Iris pigment epithelial cell (primary cell): Measurements from ENCODE around the gene TSPAN18.

ENCODE experiments used
- DNase-seq: peaks from one replicate; pipeline ENCODE4 v3.0.0-alpha.2; 2011; ENCODE audit warnings: low read depth

TSPAN18 gene

DNA sequence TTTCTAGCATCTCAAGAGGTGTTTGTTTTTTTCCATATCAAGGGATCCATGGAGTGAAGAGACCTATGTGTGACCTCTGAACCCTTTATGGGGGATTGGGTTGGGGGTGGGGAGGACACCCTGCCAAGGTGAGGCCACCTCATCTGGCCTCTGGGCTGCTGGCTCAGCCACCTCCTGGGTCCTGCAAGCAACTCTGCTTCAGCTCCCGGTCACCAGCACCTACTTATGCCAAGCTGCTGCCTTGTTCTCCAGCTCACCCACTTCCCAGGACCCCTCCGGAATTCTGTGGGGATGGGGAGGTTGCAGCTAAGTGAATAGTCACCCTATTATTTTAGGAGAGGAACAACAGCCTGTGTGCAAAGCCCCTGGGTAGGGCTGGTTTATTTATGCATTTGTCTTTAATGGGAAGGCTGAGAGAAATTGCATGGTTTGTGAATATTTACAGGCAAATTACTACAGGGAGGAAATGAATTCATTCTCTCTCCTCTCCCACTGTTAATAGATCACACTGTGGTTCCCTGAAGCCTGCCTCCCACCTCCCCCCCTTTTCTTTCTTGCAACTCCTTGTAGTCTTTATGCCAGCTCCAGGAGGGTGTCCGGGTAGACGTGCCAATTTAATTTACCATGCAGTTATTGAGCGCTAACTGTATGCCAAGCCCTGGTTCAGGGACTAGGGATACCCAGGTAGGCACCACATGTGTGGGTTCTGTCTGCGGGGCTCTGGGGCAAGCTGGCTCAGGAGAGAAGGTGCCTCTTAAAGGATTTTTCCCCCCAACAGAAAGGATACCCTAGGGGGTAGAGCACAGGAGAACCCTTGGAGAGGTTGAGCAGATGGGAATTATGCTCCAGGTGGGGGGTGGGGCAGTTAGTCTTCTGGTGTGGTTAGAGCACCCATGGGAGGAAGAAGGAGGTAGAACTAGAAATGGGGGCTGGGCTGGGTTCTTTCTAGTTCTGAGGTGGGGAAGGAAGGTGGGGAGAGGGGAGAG is 50.7 kb downstream of the TSPAN18 start:
- no peak for DNase-seq

DNA sequence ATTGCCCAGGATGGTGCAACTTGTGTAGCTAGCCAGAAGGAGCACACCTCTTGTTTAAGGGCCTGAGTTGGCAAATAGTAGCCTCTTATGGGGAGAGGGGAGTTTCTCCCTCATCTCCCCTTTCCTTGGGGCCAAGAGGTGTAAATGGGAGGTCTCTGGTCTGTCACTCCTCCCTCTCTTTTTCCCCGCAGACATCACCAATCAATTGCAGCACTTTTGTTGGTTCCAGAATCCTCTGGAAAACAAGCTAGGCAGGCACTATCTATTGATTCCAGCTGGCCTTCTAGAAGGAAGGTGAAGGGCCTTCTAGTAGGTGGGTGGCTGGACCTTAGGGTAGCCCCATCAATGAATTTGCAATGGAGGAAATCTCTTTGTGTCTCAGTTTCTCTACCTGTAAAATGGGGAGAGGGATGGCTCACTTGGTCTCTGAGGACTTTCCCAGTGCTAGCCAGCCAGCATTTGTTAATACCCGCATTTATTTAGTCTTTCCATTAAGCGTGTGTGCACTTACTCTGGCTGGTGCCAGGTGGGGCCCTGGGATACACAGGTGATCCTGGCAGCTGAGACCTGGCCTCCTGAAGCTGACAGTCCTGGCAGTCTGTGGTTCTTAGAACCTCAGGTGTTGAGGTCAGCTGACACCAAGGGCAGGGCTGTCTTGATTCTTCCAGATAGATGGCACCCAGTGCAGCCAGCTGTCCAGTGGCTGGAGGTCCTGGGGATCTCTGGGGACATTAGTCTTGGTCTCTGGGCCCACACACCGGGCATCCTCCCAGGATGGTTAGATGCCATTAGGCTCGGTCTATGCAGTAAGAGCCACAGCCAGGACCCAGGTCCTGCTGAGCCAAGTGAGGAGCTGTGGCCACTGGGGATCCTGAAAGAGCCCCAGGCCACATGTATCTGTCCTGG is 51.7 kb downstream of the TSPAN18 start:
- DNase-seq = no peak

DNA sequence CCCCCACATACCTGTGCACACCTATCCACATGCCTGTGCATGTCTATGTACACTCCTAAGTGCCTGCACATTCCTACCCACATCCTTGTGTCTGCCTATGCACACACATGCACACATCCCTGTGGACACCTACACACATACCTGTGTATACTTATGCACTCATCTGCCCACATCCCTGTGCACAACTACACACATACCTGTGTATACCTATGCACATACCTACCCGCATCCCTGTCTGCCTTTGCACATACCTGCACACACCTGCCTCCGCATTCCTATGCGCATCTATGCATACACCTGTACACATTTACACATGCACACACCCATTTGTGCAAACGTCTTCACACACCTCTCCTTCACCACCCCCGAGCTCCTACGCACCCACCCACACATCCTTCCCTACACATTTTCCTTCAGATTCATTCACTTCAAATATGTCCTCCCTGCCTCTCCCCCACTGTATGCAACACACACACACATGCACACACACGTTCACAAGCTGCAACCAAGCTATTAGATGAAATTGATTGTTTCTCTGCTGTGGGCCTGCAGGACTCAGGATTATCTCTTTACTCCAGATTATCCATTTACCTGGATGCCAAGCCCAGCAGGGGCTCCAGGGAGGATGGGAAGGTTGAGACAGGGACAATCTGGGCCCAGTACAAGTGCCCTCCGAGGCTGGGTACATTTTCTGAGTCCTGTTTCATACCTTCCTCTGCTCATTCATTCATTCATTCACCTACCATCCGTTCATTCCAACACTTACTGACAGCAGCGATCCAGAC is 53.2 kb downstream of the TSPAN18 start:
- no peak for DNase-seq

DNA sequence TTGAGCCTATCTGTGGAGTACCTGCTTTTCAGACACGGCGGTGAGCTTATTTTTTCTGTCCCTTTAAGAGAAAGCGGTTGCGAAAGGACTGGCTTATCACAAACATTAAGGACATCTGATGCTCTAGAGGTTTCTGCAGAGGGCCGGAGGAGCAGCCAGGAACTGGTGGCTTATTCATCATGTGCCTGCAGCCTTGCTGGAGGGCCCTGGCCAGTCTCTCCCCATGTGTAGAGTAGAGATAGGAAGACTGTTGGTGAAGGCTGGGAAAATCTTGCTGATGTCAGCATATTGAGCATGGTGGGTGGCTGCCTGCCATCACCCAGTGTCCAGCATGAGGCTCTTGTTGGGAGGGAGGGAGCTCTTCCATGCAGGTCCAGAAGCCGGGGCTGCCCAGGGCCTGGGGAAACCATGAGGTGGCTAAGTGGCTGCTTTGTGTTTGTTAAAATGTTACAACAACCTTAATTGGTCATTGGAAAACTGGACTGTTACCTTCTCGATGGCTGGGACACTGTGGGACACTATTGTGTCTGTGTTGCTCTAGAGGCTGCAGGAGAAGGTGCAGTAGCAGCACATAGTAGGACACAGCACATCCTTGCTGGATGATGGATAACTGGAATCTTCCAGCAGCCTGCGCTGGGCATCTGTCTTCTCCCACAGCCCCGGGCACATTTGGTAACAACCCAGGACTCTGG is 54.3 kb downstream of the TSPAN18 start:
- peak; percentile 46 for DNase-seq

DNA sequence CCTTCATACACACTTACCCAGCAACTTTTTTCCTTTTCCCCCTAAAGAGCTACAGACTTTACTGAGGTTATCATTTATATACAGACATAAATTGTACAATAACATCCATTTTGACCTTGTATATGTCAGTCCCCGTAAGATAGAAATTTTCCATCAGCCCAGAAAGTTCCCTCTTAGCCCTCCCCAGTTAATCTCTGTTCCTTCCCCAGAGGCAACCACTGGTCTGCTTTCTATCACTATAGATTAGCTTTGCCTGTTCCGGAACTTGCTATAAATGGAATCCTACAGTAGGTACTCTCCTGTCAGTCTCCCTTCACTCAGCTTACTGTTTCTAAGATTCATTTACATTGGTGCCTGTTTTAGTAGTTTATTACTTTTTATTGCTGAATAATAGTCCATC is 54.9 kb downstream of the TSPAN18 start:
- DNase-seq = no peak

DNA sequence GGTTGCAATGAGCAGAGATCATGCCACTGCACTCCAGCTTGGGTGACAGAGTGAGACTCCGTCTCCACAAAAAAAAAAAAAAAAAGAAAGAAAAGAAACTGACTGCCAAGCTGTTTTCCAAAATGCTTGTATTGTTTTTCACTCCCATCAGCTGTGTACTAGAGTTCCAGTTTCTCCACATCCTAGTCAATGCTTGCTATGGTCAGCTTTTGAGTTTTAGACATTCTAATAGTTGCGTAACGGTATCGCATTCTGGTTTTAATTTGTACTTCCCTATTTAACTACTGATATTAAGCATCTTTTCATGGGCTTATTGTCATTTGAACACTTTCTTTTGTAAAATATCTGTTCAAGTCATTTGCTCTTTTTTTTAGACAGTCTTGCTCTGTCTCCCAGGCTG is 55.7 kb downstream of the TSPAN18 start:
- no peak for DNase-seq

DNA sequence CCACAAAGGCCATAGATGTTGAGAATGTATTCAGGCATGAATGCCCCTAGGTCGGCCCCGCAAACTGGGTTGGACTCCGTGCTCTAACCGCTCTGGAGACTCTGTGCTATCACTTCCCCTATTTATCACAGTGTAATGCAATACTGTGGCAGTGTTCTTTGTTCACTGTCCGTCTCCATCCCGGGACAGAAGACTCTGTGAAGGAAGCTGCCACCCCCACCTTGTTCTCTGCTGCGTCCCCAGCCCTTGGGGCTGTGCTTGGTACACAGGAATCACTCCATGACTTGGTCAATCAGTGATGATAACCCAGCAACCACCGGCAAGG is 57.6 kb downstream of the TSPAN18 start:
- DNase-seq = no peak

DNA sequence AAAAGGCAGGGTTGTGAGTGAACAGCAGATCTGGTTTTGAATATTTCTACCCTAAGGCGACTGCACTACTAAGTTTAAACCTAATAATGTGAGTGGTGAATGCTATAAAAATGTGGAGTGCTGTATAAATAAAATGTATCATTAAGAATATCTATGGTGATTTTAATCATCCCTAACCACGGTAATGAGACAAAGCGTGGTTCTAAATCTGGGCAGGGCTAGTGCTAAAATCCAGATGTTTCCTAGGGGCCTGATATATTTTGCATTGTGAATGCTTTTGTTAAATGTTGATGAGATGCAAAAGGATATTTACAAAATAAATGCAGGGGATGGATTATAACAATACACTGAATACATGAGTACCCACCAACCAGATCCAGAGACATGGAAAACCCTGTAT is 58.1 kb downstream of the TSPAN18 start:
- DNase-seq = no peak

DNA sequence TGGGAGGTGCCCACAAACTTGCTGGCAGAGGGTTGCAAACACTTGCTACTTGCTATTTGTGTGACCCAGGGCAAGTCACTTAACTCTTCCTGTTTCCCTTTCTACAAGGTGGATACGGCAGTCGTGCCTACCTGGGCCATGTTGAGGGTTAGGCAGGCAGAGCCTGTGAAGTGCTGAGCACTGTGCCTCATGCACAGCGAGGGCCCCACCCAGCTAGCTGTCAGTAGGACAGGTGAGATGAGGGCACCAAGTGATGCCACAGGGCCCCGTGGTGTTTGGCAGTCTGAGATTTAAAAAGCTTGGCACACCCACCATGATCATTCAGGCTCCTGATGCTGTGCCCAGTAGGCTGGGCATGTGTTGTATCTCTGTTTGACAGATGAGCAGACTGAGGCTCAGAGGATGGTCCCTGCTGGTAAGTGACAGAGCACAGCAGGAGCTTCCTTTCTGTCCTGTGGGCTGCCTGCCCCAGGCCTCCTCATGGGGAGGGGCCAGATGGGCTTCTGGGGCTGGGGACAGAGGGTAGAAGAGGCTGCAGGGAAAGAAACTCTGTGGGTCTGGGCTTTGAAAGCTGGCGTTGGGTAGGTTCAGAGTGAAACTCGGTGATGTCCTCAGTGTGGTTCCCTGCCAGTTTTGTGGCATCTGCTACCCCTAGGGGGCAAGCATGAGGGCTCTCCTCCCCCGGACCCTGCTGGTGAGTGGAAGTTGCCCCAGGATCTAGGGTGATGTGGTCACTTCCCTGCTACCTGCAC is 59.3 kb downstream of the TSPAN18 start:
- no peak for DNase-seq

DNA sequence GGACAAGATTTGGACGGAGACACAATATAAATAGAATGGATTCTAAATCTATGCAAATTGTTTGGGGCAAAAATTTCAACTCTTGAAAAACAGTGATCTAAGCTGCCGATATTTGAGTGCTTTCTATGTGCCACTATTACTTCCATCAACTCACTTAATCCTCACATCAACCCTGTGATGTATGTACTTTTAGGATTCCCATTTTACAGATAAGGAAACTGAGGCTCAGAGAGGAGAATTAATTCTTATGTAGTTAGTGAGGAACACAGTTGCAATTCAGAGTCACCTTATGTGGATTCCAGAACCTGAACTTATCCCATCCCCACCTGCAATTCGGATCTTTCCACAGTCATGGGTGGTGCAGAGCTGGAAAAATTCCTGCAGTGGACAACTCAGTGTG is 60.3 kb downstream of the TSPAN18 start:
- no peak for DNase-seq

DNA sequence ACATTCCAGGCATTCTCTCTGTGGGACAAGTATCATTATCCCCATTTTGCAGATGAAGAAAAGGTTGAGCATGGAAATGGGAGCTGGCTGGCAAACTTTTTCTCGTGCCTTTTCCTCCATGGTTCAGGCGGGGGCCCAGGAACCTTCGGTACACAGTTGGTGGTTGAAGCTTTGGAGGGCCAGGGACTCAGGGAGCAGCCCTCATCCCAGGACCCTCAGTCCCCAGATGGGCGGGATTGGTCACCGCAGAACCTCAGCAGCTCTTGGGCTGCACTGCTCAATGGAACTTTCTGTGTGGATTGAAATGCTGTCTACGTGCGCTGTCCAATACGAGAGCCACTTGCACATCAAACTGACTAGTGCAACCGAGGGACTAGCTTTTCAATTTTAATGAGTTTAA is 61.2 kb downstream of the TSPAN18 start:
- no peak for DNase-seq

DNA sequence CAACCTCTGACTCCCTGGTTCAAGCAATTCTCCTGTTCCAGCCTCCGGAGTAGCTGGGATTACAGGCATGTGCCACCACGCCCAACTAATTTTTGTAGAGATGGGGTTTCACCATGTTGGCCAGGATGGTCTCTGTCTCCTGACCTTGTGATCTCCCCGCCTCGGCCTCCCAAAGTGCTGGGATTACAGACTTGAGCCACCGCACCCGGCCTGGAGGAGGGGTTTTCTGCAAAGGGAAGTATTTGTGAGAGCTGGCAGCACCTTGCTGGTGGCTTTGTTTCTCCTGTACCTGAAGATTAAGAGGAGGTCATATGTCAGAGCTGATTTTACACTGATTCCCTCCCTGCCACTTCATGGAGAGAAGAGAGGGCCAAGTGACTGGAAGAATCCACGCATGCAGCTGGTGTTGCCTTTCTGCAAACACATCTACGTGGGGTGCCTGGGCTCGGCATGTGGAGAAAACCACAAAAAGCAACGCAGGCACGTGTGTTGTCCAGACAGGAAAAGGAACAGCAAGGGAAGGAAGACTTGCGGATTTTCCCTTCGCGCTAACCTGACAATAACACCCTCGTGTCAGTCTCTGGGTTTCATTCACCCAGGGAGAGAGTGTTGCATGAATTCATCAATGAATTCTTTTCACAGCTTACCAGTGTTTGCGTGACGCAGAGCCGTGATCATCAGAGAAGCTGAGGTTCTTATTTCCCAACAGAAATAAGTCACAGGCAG is 61.9 kb downstream of the TSPAN18 start:
- no peak for DNase-seq

DNA sequence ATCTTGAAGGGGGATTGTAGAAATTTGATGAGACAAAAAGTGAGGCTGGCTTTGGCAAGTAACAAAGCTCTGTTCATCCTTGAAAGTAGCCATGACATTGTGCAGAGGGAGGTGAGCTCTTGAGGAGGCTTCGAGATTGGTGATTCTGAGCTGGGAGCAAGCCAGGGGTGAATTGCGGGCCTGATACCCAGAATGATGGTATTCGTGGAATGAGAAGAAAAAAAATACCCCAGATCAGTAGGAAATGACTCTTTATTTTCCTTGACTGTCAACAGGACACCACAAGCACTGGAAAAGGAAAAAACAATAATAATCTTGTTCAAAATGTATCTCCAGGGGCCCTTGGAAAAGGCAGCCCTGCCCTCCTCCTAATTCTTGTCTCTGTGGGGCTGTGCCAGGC is 62.7 kb downstream of the TSPAN18 start:
- no peak for DNase-seq

DNA sequence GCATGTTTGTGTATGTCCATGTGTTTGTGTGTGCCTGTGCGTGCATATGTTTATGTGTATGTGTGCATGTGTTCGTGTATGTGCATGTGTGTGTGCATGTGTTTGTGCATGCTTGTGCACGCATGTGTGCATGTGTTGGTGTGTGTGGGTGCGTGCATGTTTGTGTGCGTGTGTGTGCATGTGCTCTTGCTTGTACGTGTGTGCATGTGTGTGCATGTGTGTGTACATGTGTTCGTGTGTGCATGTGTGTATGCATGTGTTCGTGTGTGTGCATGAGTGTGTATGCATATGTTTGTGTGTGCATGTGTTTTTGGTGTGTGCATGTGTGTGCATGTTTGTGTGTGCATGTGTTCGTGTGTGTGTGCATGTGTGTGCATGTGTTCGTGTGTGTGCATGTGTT is 63.4 kb downstream of the TSPAN18 start:
- DNase-seq = no peak

DNA sequence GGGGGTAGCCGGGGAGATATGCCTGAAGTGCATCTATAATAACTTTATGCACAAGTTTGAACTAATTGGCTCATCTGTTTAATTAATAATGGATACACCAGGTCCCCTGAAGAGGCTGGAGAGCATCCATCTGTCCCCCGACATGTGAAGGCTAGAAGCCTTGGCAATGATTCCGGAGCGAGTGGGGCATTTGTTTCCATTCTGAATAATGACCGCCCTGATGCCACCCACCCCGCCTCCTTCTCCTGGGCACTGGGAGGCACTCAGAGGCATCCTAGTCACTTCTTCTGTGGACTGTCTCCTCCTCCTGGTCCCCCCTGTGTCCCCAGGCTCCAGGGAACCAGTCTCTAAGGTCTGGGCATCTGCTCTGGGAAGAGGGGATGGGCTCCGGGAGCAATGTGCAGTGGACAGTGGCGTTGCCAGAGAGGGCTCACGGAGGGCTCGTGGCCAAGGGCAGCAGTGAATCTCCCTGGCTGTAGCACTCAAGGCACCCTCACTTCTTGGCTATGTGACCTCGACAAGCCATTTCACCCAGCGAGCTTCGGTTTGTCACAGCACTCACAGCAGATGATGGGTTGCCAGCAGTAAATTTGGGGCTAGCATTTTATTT is 64.7 kb downstream of the TSPAN18 start:
- DNase-seq = no peak

DNA sequence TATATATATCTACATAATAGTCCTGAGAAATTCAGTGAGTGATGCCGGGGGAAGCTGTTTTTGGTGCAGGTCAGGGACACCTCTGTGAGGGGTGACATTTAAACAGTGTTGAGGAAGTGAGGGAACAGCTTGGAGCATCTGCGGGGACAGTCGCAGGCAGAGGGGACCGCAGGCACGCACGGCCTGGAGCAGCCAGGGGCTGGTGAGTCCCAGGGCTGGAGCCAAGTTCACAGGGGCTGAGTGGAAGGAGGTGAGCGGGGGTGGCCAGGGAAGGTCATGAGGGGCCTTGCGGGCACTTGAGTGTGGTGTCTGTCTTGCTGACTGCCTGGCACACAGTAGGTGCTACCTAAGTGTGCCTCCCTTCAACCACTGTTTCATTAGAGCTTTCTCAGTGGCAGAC is 65.4 kb downstream of the TSPAN18 start:
- no peak for DNase-seq

DNA sequence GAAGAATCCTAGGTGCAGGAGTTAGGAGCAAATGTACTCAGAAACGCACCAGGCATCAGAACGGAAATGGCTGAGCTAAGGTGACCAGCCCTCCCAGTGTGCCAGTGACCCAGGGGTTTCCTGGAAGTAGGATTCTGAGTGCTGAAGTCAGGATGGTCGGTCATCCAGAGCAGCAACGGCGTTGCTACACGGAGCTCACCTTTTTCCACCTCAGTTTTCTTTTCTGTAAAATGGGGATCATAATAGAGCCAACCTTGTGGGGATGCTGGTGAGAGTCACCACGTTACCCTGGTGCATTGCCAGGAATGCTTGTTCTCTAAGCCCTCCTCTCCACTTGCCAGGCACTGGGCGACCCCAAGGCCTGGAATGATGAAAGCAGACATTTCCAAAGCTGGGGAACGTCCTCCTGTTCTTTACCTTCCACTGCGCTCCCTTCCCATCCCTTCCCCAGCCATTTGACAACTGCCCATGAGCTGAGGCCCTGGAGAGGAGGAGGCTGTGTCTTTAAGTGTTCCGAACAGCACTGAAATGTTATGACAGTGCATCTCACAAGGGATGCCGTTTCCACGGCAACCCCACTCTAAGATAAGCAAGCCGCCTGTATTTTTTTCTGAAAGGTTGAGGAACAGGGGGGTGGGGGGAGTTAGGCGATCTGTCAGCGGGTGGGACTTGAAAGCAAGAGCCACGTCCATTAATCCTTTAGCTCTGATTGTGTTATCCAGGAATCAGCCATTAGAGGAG is 66.8 kb downstream of the TSPAN18 start:
- DNase-seq = peak; percentile 33

DNA sequence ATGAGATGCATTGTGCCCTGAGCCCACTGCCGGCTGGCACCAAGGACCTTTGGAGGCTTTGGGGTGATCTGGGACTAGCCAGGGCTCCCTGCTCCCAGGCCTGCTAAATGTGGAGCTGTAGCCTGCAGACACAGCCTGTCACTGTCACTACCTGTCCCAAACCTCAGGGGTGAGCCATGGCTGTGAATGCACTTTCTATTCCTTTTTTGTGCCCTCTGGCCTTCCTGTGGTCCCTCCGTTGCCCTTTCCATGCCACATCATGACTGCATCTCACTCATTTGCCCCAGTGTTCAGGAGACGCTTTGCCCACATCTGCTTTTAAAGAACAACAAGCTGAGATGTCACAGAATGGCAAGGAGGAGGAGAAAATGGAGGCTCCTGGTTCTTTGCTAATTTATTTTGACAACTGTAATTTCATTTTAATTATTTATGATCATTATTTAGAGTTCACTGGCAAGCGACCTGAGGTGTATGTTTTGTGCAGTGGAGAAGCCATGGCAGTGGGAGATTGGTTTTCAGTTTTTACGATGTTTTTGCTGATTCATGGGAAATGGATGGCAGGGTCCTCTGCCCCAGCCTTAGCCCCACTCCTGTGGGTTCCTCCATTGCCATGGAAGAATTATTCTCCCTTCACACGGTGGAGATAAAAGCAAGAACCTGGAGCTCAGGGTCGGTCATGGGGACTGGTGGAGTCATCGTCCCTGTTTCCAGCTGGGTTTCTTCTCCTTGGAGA is 69.2 kb downstream of the TSPAN18 start:
- DNase-seq = no peak
